HG02973 (cell line): ENCODE data around the gene ARFGAP2.
A peak's percentile ranks its signal among the peaks of the same experiment; 100 is the strongest.

Source experiments
- ATAC-seq: cut with Tn5 transposase; IDR thresholded peaks from one replicate; pipeline ENCODE4 v1.9.1; 2021; ENCODE audit warnings: moderate library complexity; ENCODE audit not compliant: unreplicated experiment

The ARFGAP2 gene

DNA sequence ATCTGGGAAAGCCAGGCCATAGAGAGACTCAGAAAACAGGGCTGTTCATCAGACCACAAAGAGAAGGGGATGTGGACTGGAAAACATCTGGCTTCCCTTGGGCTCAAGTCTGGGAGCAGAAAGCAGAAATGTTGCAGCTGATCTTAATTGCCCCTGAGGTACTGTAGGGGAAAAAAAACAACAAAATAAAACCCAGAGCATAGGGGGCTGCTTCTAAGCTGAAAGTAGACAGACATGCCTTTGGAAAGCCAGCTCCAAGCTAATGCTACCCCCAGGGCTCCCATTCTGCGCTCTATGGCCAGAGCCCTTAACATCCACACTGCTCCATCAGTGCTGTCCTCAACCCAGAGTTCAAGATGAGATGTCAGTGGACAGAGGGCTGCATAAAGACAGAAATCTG lies 11.6 kb upstream of the ARFGAP2 start:
- ATAC-seq, result no peak

DNA sequence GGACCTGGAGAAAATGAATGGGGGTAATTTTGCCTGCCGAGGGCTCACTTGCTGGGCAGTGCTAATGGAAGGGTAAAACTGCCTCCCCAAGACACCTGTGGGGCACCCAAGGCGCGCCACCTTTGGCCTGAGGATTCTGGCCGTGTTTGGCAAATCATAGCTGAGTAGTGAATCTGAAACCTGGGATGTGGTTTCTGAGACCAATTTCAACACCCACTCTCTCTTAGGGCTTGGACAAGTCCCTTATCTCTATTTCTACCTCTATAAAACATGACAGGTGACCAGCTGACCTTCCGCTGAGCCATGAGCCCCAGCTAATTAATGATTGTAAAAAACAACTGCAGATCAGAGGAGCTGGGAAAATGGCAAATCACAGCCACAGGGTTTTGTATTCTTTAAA lies 11.0 kb upstream of the ARFGAP2 start:
- no peak for ATAC-seq

- ATAC-seq, result no peak
These were observed 10.3 kb upstream of the ARFGAP2 start for GRCh38 chr11:47186700-47187695.

- ATAC-seq, result no peak
These were observed 9.5 kb upstream of the ARFGAP2 start, which contains the start of gene PACSIN3 for GRCh38 chr11:47186076-47186699. TSS of gene PACSIN3 (minus strand) at chr11:47186434. CDS start at chr11:47182727, 3,707 bp downstream.

DNA sequence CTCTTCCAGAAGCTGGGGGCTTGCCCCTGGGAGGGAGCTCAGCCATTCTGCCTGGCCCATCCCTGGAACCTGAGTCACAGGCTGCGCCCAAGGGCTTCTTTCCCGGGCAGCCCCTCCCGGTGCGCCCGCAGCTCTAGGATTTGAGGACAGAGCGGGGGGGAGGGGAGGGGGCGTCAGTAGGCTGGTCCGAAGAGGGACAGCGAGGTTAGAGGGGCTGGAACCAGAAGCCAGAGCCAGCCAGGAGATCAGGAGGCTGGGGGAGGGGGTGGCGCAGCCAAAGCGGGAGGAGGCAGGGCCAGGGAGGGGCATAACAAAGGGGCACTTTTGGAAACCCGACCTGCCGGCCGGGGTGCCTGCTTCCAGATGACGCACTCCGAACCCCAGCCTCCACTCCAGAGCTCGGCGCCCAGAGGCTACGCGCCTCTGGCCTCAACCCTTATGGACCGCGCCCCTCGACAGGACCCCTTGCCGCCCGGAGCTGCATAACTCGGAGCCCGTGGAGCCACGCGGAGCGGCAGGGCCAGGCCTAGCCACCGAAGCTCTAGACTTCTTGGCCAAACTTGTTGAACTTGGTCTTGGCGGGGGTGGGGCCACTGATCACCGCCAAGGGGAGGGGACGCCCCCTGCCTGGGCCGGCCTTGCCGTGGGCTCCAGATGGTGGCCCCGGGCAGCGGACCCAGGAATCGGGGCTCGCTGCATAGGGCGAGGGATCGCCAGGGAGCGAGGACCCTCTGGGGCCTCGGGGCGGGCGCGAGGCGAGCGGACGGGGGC lies 8.8 kb upstream of the ARFGAP2 start:
- ATAC-seq, result no peak

- no peak for ATAC-seq
These were observed 8.1 kb upstream of the ARFGAP2 start for GRCh38 chr11:47184711-47185304.

DNA sequence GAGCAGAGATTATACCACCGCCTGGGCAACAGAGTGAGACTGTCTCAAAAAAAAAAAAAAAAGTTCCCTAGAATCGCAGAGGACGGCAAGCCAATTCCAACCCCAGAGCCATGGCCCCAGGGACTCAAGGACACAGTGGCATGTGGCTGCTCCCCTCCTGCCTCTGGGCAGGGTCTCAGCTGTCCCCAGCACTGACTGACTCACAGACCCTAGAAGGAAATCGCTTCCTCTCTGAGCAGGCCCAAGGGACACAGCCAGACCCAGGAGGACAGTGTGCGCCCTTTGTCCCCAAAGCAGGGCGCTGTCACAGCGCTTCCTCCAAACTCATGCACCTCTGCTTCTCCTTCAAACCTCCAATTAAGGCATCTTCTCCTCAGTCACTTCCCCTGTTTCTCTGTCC lies 7.3 kb upstream of the ARFGAP2 start:
- no peak for ATAC-seq

- ATAC-seq, result no peak
These were observed 6.6 kb upstream of the ARFGAP2 start for GRCh38 chr11:47183031-47183856.

GRCh38 chr11:47182380-47182779 lies 5.7 kb upstream of the ARFGAP2 start:
- no peak for ATAC-seq

- ATAC-seq, result no peak
These were observed 4.6 kb upstream of the ARFGAP2 start for GRCh38 chr11:47181271-47181670.

- no peak for ATAC-seq
These were observed 3.5 kb upstream of the ARFGAP2 start for GRCh38 chr11:47180006-47180787.

DNA sequence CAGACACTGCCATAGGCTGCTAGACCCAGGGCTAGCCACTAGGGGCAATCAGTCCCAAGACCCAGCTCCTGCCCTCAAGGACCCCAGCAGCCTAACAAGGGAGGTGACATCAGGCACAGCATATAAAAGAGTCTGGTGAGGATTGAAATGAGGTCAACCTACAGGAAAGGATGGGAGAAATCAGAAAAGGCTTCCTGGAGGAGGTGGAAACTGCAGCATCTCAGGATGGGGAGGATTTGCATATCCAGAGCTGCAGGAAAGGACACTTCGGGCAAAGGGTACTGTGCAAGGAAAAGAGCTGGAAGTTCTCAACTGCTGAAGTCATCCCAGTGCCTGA lies 2.9 kb upstream of the ARFGAP2 start:
- ATAC-seq, result no peak

GRCh38 chr11:47178737-47179654 lies 2.3 kb upstream of the ARFGAP2 start:
- ATAC-seq, result no peak

GRCh38 chr11:47178316-47178715 lies 1.6 kb upstream of the ARFGAP2 start:
- no peak for ATAC-seq

DNA sequence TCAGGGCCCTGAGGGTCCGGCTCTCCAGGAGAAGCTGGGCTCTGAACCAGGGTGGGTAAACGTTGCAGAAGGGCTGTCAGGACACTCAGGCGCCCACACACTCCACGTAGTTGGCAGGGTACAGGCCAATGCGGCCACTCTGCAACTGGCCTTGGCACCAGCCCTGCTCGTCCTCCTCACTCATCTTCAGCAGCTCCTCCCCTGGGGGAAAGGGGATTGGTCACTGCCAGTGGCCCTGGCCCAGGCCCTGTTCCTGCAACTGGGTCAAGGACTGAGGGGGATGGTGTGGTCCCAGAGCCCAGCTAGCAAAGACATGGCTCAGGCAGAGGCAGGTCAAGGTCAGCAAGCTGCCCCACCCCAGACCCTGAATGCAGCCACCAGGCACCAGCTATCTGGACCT lies 1.2 kb upstream of the ARFGAP2 start:
- no peak for ATAC-seq

DNA sequence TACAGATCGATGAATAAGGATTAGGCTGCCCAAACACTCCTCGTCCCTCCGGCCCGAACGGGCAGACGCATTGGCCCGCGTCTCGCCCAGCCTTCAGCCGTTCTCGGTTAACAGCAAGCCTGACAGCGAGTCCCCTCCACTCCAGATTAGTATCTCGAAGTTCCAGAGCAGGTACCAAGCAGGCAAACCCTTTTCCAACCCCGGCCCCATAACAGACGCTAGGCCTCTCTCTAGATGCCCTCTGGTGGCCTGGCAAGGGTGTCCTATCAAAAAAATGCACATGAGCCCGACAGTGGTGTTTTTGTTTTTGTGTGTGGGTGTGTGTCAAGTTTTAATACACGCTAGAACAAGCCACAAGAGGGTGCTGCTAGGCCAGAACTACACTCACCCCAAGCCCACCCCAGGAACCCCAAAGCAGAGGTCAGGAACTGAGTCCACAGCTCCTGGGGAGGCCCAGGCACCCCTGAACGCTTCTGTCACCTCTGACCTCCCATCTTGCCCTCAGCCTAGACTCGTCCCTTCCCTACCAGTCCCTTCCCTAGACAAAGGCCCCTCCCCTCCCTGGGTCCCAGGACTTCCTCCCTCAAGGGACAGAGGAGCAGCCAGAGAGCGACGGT lies 658 bp upstream of the ARFGAP2 start:
- ATAC-seq, result peak; percentile 43

DNA sequence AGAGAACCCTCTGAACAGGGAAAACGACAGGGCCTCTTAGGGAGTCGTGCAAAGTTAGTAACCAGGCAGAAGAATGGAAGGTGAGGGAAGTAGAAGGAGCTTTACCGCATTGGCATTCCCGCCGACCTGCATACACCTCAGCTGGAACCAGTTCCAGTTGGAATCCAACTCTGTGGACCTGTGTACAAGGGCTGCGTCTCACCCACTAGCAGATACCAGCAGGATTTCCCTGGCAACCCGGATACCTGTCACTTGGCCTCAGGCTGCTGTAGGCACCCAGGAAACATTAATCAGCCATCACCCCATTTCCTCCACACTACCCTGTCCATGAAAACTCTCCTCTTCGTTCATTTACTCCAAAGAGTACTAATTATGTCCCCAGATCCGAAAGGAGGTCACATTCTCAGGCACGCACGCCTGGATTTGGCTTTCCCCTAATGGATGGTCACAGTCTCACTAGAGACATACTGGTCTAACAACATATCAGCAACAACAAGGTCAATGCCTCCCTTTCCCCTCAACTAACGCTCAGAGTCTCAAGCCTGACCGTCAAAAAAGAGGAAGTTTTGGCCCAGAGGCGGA lies 842 bp downstream of the ARFGAP2 start:
- ATAC-seq, result no peak
